HG02759 (cell line): Measurements from ENCODE around the gene GORASP1.

Experiments
- ATAC-seq: cut with Tn5 transposase; IDR thresholded peaks from one replicate; pipeline ENCODE4 v1.9.1; 2021; ENCODE audit warnings: mild to moderate bottlenecking, moderate library complexity; ENCODE audit not compliant: unreplicated experiment

GORASP1 gene

DNA sequence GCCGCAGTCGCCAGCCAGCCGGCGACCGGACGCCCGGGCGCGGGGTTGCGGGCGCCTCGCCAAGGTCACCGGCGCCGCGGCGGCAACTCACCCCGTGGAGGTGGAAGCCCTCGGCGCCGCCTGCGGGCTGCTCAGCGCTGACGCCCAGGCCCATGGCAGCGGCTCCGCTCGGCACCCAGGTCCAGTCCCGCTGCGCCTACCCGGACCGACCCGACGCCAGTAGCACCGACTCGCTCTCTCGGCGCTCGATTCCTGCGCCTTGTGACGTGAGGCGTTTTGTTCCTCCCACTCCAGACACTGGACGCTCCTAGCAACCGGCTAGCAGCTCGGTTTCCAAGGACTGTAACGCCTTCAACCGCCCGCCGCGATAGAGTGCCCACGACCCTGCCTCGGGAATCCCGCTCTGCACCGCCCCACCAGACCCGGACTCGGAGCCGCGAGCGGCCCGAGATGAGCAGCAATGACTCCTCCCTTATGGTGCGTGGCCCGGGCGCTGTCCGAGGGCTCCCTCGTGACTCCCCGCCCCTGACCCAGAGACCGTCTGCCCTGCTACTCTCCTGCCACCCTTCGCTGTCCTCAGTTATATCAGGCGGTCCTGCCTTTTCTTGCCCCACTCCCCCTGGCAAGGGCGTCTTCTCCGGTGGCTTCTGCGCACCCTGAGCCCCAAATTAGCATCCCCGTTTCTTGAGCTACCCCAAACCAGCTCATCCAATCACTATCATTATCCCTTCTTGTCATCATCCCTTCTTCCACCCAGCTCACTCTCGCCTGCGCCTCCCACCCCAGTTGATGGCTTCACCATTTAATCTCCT is at the start of gene GORASP1, which contains the start of gene TTC21A:
GORASP1 (minus strand) TSS at position 240 of the 812 bp plus-strand sequence; CDS start at position 154, 86 bp downstream.
TTC21A (plus strand) TSS at position 293 of the 812 bp plus-strand sequence; CDS start at position 451, 158 bp downstream.
- peak; percentile 60 for ATAC-seq

DNA sequence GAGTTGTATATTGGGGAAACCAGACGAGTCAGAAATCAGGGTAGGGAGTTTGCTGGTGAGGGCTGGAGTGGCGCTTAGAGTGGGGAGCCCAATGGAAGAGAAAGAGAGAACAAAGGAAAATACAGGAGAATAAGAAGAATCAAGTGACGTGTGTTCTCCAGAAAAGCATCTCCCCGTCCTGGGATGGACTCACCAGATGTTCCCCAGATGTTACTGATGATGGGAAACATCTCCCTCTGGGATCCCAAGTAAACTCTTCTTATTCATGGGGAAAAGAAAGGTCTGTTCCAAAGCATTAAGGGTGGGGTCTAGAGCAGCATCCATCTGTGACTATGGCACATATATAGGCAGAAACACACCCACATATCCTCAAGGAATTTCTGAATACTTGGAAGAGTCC is 49.0 kb upstream of the GORASP1 start:
- no peak for ATAC-seq

- ATAC-seq, result no peak
These were observed 47.0 kb upstream of the GORASP1 start for GRCh38 chr3:39154280-39155021.

DNA sequence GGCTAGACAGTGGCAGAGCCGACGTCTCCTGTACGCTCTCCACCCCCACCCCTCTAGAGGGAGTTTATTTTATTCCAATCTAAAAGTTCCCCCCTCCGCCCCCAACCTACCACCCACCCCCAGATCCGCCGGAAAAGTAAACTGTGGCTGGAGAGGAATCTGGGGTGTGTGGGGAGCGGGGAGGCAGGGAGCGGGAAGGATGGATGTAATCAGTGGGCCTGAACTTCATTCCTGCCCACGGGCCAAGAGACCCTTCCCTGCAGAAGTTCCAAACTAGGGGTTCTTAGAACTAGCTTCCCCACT is 46.5 kb upstream of the GORASP1 start:
- ATAC-seq, result no peak

DNA sequence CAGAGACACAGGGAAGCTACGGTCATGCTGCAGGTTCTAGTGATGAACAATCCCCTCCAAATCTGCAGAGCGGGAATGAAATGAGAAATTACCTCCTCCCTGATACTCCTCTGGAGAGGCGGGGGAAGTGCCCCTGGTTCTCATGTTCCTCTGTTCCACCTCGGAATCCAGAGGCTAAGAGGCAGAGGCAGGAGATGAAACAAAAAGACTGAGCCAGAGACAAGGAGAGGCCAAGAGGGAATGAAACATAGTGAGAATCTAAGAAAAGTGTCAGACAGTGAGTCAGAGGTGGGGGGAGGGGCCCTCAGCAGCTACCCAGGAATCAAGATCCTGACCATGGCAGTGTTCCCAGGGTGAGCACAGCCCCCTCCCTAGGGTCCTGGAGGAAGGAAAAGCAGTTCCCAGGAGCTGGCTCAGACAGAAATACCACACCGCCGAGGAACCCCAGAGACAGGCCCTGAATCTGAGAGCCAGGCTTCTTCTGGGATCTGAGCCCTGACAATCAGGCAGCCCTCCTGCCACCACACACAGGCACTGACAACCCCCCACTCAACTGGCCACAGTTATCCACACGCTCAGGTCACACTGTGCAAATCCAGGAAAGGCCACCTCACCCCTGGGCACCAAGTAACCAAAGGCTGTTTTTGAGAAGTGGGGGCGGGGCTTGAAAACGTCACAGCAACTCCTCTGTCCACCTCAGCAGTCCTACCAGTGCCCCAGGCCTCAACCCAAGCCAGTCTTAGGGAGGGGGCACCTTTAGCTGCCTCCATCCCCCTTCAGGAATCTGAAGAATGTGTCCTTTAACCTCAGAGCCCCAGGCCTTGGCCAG is 43.6 kb upstream of the GORASP1 start:
- ATAC-seq, result no peak

GRCh38 chr3:39150148-39150802 is 42.8 kb upstream of the GORASP1 start:
- no peak for ATAC-seq

DNA sequence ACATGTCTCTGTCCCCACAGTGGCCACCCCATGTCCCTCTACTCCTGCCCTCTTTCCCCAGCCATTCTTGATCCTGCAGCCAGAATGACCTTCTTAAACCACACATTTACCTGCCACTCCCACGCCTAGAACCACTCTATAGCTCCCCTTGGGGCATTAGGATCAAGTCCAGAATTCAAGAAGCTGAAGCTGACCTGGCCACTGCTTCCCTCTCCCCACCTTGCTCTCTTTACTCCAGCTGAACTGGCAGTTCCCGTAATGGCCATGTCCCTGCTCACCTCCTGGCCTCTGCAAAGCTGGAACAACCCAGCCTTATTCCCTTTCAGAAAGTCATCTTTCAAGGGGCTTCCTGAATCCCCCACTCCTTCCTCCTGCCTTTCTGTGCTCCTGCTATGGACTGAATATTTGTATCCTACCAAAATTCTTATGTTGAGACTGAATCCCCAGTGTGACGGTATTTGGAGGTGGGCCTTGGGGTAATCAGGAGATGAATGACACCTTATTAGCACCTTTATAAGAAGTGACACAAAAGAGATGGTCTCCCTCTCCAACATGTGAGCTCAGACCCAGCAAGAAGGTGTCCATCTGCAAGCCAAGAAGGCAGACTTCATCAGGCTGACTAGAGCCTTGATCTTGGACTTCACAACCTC is 42.2 kb upstream of the GORASP1 start:
- ATAC-seq, result no peak

DNA sequence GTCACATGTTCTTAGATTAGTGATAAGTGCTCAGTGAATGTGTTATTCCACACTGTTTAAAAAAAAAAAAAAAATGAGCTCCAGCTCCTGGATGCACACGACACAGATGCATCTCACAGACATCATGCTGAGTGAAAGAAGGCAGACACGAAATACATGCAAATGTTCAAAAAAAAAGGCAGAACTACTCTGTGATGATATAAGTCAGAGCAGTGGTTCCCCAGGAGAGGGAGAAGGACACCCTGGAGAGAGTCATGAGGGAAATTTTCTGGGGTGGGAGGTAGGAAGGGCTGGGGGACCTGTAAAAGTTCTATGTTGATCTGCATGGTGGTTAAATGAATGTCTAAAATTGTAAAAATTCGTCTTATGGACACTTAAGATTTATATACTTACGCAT is 41.6 kb upstream of the GORASP1 start:
- ATAC-seq, result no peak

DNA sequence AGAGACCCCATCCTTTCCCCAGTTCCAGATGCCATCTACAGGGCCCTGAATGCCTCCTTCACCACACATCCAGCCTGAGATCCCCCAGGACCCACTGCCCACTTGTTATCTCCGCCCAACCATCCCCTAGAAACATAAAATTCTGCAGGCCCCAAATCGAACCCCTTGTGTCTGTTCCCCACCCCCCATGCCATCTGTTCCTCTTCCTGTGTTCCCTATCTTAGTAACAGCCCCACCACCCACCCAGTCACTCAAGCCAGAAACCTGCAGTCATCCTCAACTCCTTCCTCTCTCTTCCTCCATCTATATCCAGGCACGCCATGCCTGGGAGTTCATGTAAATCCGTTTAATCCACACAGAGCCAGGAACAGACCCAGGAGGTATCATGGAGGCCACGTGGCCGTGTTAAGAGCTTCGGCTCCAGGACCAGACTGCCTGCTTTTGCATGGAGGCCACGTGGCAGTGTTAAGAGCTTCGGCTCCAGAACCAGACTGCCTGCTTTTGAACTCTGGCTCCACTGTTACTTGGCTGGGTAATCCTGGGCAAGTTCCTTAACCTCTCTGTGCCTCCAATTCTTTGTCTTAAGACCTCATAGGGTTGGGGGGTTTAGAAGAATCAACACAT is 41.1 kb upstream of the GORASP1 start:
- no peak for ATAC-seq

DNA sequence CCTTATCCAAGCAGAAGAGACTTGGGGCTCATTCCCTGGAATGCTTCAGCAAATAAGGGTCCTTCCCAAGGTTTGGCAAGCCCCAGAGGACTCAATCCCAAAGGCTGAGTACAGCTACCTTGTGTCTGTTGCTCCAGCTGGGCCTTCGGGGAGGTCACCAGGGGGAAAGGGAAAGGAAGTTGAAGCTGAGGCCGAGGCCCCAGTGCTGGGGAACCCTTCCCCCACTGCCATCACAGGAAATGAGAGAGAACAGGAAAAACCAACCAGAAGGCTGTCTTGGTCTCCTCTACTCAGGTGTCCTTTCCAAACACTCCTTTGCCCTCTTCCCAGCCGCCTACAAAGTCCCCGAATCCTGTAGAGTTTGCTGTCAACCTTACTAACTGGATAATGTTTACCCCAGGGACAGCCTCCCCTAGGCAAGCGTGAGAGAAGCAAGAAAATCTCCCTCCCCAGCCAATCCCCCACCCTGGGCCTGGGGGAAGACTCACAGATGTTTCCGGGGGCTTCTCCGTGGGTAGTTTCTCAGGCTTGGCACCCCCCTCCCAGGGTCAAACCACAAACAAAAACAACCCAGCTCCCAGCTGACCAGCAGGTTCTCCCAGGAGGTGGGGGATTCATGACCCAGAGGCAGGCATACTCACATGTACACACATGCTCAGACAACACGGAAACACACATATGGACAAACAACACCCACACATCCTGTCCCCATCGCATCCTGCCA is 40.4 kb upstream of the GORASP1 start:
- peak; percentile 26 for ATAC-seq

- ATAC-seq, result peak; percentile 26
These were observed 39.5 kb upstream of the GORASP1 start for GRCh38 chr3:39146611-39147591.

- no peak for ATAC-seq
These were observed 38.7 kb upstream of the GORASP1 start for GRCh38 chr3:39146083-39146501.

- ATAC-seq, result no peak
These were observed 37.4 kb upstream of the GORASP1 start for GRCh38 chr3:39144748-39145380.

DNA sequence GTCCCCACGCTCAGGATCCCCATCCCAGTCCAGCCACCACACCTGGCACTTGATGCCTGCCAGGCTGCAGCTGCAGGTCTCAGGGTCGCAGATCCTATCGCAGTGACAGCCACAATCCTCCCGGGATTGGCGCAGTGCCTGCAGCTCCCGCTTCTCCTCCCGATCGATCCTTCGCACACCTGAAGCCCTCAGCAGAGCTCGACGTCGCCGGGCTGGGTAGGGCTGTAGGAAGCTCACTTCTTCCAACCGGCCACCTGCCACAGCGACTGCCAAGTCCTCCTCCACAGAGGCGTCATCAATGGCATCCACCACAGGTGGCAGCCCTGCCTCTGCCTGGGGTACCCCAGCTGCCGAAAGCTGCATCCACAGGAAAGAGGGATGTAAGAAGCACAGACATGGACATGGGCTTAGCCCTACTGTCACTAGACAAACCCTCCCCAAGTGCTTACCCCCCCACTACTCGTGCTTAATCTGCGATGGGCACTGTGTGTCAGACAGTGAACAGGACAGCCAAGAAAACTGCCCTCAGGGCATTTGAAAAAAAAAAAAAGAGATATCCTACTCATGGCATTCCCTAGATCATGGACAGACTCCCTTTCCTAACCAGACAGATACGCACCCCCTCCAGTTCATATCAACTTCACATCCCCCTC is 36.8 kb upstream of the GORASP1 start:
- ATAC-seq, result no peak

DNA sequence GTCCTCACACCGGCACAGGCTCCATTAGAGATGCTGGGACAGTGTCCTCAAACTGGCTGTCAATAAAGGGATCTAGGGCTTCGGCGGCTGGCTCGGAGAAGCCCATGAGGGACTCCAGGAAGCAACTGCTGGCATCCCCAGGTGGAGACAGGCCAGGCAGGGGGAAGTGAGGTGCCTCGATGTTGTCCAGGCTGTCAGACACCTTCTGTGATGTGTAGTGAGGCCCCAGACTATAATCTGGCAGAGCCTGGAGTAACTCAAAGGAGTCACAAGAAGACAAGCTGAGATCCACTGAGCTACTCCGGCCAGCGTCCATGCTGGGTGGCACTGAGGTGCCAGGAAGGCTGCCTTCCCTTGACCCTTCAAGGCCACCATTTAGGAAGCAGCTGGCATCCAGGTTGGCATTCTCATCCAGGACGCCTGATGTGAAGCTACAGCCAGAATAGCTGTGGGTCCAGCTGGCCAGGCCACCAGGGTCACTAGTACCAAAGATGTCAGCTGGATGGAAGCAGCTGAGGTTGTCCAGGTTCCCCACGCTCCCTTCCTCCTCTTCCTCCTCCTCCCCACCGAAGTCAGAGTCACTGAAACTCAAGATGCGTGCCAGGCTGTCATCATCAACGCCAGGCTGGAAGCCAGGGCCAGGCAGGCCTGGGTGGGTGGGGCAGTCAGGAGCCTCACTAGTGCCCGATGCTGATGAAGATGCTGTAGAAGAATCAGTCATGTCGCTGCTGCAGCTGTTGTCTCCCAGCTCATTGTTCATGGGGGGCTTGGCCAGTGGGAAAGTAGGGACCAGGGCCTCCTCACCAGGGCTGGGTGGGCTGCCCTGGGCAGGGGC is 35.8 kb upstream of the GORASP1 start:
- ATAC-seq, result no peak

GRCh38 chr3:39142067-39142466 is 34.6 kb upstream of the GORASP1 start:
- no peak for ATAC-seq
